Mesenchymal stem cell (in vitro differentiated cells and primary cell): ENCODE data around the gene DHDH. TPM values are rescaled to one million over a fixed set of nuclear protein-coding genes. Genes with fewer than 3 reads are reported as not detected.

Experiments
- small RNA-seq: library from polyadenylated mRNA; stranded (forward); fragments of <200 nt; extraction: miRNeasy Mini kit (QIAGEN cat#:217004); gene quantifications from one replicate; pipeline ENCODE3, GENCODE V24; 2013; ENCODE audit warnings: low read depth

The DHDH gene

Small RNAs within 50 kb of the gene (small RNA-seq; reads per million reads assigned to genes)
- gene AC026803.1, result not detected
